ENCODE results near the gene NT5E. TPM values are rescaled to one million over a fixed set of nuclear protein-coding genes. Genes with fewer than 3 reads are reported as not detected.
A peak's percentile ranks its signal among the peaks of the same experiment; 100 is the strongest.

NT5E gene
- total RNA-seq, 1 experiment from 2014 or later: 112 TPM

DNA sequence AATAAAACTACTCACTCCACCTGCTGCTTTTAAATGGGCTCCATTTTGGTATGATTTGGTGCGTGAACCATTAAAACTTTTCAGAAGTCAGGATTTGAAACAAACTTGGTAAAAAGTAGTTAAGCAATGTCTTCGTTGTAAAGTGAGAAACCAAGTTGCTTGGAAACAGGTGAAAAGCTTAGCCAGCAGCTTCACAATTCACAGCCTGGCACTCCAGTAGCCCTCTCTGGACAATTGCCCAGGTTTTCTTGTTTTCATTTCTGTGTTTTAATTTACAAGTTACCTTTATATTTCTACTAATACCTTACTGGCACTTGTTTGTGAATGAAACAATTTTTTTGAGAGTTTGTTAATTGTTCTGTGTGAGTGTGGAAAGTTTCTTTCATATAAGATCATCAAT lies 12.8 kb downstream of the NT5E start:
- H3K36me3 Mint-ChIP-seq (ENCODE audit: insufficient read depth, unreplicated experiment): no peaks in the 10 kb centered on the region
- ChIA-PET CTCF (interaction anchor here (0.7 to 8.0 kb wide), 10 partner anchors 11 to 108 kb away, joined by 3 to 65 read pairs (median 6); no protein-coding TSS in a partner anchor), POLR2A (interaction anchor here (0.8 to 7.8 kb wide), 11 partner anchors 10 to 101 kb away, joined by 3 to 107 read pairs (median 5); partner anchors contain the start of gene NT5E)
- no peaks in the 10 kb centered on the region for H3K27me3 Mint-ChIP-seq (ENCODE audit: insufficient read depth, unreplicated experiment)
- H3K9me3 Mint-ChIP-seq (ENCODE audit: unreplicated experiment): no peaks in the 10 kb centered on the region
- TF ChIP-seq, protein P1, sequence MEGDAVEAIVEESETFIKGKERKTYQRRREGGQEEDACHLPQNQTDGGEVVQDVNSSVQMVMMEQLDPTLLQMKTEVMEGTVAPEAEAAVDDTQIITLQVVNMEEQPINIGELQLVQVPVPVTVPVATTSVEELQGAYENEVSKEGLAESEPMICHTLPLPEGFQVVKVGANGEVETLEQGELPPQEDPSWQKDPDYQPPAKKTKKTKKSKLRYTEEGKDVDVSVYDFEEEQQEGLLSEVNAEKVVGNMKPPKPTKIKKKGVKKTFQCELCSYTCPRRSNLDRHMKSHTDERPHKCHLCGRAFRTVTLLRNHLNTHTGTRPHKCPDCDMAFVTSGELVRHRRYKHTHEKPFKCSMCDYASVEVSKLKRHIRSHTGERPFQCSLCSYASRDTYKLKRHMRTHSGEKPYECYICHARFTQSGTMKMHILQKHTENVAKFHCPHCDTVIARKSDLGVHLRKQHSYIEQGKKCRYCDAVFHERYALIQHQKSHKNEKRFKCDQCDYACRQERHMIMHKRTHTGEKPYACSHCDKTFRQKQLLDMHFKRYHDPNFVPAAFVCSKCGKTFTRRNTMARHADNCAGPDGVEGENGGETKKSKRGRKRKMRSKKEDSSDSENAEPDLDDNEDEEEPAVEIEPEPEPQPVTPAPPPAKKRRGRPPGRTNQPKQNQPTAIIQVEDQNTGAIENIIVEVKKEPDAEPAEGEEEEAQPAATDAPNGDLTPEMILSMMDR (IDR thresholded peaks at IDR 0.05; ENCODE audit: unreplicated experiment): no peak
- peak overlapping the region; percentile 80 for H3K27ac Mint-ChIP-seq (ENCODE audit: low read depth, unreplicated experiment)
- peak; percentile 45 for DNase-seq (ENCODE audit: unreplicated experiment)
- H3K4me1 Mint-ChIP-seq (ENCODE audit: insufficient read depth, unreplicated experiment): peaks cover 79% of the 10 kb centered on the region
- H3K4me3 Mint-ChIP-seq (ENCODE audit: unreplicated experiment): peak overlapping the region; percentile 8
- no TSS peak for BruUV-seq (replicated peaks)
- intact Hi-C loops (cut with micrococcal nuclease): no loop called here

DNA sequence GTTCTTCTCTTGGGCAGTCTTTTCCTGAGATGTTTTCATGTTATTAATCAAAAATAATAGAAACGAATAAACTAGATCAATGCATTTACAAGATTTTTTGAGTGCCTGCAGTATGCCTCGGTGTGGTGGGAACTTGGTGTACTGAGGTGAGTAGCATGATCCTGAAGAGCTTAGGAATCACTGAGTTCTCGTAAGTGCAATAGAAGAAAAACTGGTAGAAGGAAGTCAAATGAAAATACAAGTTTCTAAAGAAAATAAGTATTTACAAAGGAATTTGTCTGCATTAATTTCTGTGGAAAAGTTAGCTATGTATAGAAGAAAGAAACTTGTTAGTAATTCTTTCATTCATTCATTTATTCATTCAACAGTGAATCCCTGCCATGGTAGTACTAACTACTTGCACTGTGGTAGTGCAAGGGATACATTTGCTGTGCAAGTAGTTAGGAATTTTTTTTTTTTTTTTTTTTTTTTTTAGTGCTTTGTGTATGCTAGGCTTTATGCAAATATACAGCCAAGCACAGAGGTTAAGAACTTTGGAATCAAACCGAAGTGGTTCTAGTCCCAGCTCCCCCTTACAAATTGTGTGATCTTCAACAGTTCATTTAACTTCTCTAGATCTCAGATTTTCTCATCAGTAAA lies 13.9 kb downstream of the NT5E start:
- Mint-ChIP-seq H3K9me3 (ENCODE audit: unreplicated experiment) (no peaks in the 10 kb centered on the region), H3K4me3 (ENCODE audit: unreplicated experiment) (peak overlapping the region; percentile 48), H3K36me3 (ENCODE audit: insufficient read depth, unreplicated experiment) (no peaks in the 10 kb centered on the region), H3K4me1 (ENCODE audit: insufficient read depth, unreplicated experiment) (peaks cover 68% of the 10 kb centered on the region), H3K27me3 (ENCODE audit: insufficient read depth, unreplicated experiment) (no peaks in the 10 kb centered on the region), H3K27ac (ENCODE audit: low read depth, unreplicated experiment) (peak overlapping the region; percentile 55)
- BruUV-seq (replicated peaks): no TSS peak
- intact Hi-C loops (cut with micrococcal nuclease): loop anchor here (1.0 kb wide), 3 partner anchors 11 to 102 kb away; no protein-coding TSS in a partner anchor
- POLR2A ChIA-PET: interaction anchor here (0.7 to 7.8 kb wide), 12 partner anchors 9 to 476 kb away, joined by 3 to 107 read pairs (median 5); partner anchors contain the start of gene NT5E
- no peak for DNase-seq (ENCODE audit: unreplicated experiment)
- CTCF ChIA-PET: interaction anchor here (0.7 to 8.0 kb wide), 9 partner anchors 12 to 113 kb away, joined by 3 to 65 read pairs (median 6); no protein-coding TSS in a partner anchor
- TF ChIP-seq, protein P1 (IDR thresholded peaks at IDR 0.05; ENCODE audit: unreplicated experiment): no peak

DNA sequence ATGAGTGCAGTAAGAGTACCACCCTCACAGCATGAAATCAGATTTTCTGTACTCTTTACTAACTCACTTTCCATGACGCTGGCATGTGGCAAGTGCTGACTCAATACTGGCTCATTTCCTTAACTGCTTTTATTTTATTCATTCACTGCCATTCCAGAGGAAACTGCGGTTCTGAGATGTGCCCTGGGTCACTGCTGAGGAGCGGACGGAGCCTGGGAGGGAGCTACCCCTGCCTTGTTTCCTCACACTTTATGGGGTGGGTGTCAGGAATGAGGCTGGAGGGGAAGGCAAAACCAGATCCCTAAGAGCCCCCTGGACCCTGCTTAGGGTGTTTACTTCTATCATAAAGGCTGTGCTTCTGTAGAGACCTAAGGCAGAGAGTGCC lies 14.4 kb downstream of the NT5E start:
- BruUV-seq (replicated peaks): TSS peak; percentile 86
- Mint-ChIP-seq H3K4me1 (ENCODE audit: insufficient read depth, unreplicated experiment) (peaks cover 63% of the 10 kb centered on the region), H3K4me3 (ENCODE audit: unreplicated experiment) (peak overlapping the region; percentile 48), H3K36me3 (ENCODE audit: insufficient read depth, unreplicated experiment) (no peaks in the 10 kb centered on the region), H3K27ac (ENCODE audit: low read depth, unreplicated experiment) (peak overlapping the region; percentile 55), H3K9me3 (ENCODE audit: unreplicated experiment) (no peaks in the 10 kb centered on the region), H3K27me3 (ENCODE audit: insufficient read depth, unreplicated experiment) (no peaks in the 10 kb centered on the region)
- ChIA-PET POLR2A (interaction anchor here (0.7 to 7.8 kb wide), 13 partner anchors 9 to 476 kb away, joined by 3 to 107 read pairs (median 5); partner anchors contain the start of gene NT5E), CTCF (interaction anchor here (0.7 to 8.0 kb wide), 8 partner anchors 14 to 113 kb away, joined by 3 to 65 read pairs (median 4); no protein-coding TSS in a partner anchor)
- intact Hi-C loops (cut with micrococcal nuclease): loop anchor here (1.0 kb wide), 3 partner anchors 12 to 103 kb away; no protein-coding TSS in a partner anchor
- peak; percentile 94 for DNase-seq (ENCODE audit: unreplicated experiment)
- TF ChIP-seq, protein P1 (IDR thresholded peaks at IDR 0.05; ENCODE audit: unreplicated experiment): no peak

DNA sequence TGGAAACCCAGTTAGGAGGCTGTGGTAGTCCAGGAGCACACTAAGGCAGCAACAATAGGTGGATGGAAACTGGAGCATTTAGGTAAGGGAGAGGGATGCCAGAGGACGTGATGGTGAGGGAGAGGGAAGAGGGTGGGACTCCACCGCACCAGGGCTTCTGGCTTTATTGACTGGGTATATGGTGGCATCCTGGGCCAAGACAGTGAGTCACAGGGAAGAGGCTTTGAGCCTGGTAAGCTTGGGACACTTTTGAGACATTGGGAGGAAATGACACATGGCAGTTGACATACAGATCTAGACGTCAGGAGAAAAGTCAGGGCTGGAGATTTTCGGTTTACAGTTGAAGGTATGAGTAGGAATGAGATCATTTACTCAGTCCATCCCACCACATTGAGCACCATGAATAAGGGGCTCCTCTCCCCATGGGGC lies 14.9 kb downstream of the NT5E start:
- ChIA-PET CTCF (interaction anchor here (0.7 to 8.0 kb wide), 4 partner anchors 14 to 112 kb away, joined by 3 to 65 read pairs (median 4); no protein-coding TSS in a partner anchor), POLR2A (interaction anchor here (0.7 to 7.8 kb wide), 6 partner anchors 14 to 112 kb away, joined by 3 to 107 read pairs (median 6); partner anchors contain the start of gene NT5E)
- Mint-ChIP-seq H3K4me1 (ENCODE audit: insufficient read depth, unreplicated experiment) (peaks cover 58% of the 10 kb centered on the region), H3K27ac (ENCODE audit: low read depth, unreplicated experiment) (peak overlapping the region; percentile 55), H3K36me3 (ENCODE audit: insufficient read depth, unreplicated experiment) (no peaks in the 10 kb centered on the region), H3K27me3 (ENCODE audit: insufficient read depth, unreplicated experiment) (no peaks in the 10 kb centered on the region), H3K4me3 (ENCODE audit: unreplicated experiment) (peak overlapping the region; percentile 48), H3K9me3 (ENCODE audit: unreplicated experiment) (no peaks in the 10 kb centered on the region)
- BruUV-seq (replicated peaks): TSS peak; percentile 77
- intact Hi-C loops (cut with micrococcal nuclease): loop anchor here (1.0 kb wide), 3 partner anchors 12 to 103 kb away; no protein-coding TSS in a partner anchor
- DNase-seq (ENCODE audit: unreplicated experiment): peak; percentile 81
- TF ChIP-seq, protein P1 (IDR thresholded peaks at IDR 0.05; ENCODE audit: unreplicated experiment): no peak
